Naive thymus-derived CD4-positive, alpha-beta T cell (primary cell): ENCODE results near the gene PLXNA3. TPM values are rescaled to one million over a fixed set of nuclear protein-coding genes. Genes with fewer than 3 reads are reported as not detected.
A peak's percentile ranks its signal among the peaks of the same experiment; 100 is the strongest.

Experiments
- ATAC-seq: fragments of 150-1000 bp; cut with Tn5 transposase; 2 replicates; pipeline ENCODE4 v1.10.0; 2021; ENCODE audit warnings: mild to moderate bottlenecking, moderate library complexity
- CTCF ChIA-PET: fragments of 350-600 bp; sonication (Branson Sonifier 250); formaldehyde crosslinking; loops from one replicate; lab custom pipeline; 2021; ENCODE audit warnings: antibody characterized with exemption; lab: Charles Lee
- POLR2A ChIA-PET: fragments of 350-600 bp; sonication (Branson Sonifier 250); formaldehyde crosslinking; loops from one replicate; lab custom pipeline; 2021; ENCODE audit warnings: antibody characterized with exemption, inconsistent platforms; lab: Charles Lee
- DNase-seq, 9 donors: peaks; one replicate each; pipeline versions ENCODE4 v3.0.0 to v3.0.0-alpha.2; 2020 to 2022; ENCODE audit warnings: mixed read lengths in 1 of 9
- H3K27ac ChIP-seq: one replicate; pipeline ENCODE4 v1.7.0; 2013; ENCODE audit warnings: mild to moderate bottlenecking, low read depth, low read length, moderate library complexity
- H3K27me3 ChIP-seq, 2 donors: one replicate each; pipeline ENCODE4 v1.7.0; 2013; ENCODE audit warnings: low read length in 2 of 2, mild to moderate bottlenecking in 2 of 2, moderate library complexity in 2 of 2; ENCODE audit not compliant: control insufficient read depth in 2 of 2, insufficient read depth in 2 of 2
- H3K36me3 ChIP-seq, 3 experiments: 1 replicate in 2 of 3; 2 replicates in 1 of 3; pipeline ENCODE4 v1.7.0; 2013; ENCODE audit warnings: low read length in 3 of 3, mild to moderate bottlenecking in 3 of 3, moderate library complexity in 1 of 3; ENCODE audit not compliant: insufficient read depth in 3 of 3, control insufficient read depth in 2 of 3
- H3K4me1 ChIP-seq, 2 donors: one replicate each; pipeline ENCODE4 v1.7.0; 2013; ENCODE audit warnings: low read length in 2 of 2, mild to moderate bottlenecking in 2 of 2, moderate library complexity in 1 of 2; ENCODE audit not compliant: control insufficient read depth in 2 of 2, insufficient read depth in 2 of 2
- H3K4me3 ChIP-seq: 2 replicates; pipeline ENCODE4 v1.7.0; 2013; ENCODE audit warnings: mild to moderate bottlenecking, low read length
- H3K9me3 ChIP-seq, 3 experiments: 1 replicate in 2 of 3; 2 replicates in 1 of 3; pipeline ENCODE4 v1.7.0; 2013; ENCODE audit warnings: low read length in 3 of 3; ENCODE audit not compliant: control insufficient read depth in 2 of 3
- H3K27ac Mint-ChIP-seq, 9 donors: one replicate each; pipeline ENCODE4 v1.8.0; 2020 to 2022; ENCODE audit warnings: mixed read lengths in 9 of 9, mild to moderate bottlenecking in 8 of 9, moderate library complexity in 5 of 9, inconsistent platforms in 2 of 9
- H3K27me3 Mint-ChIP-seq, 5 donors: one replicate each; pipeline ENCODE4 v1.8.0; 2021 to 2022; ENCODE audit warnings: mixed read lengths in 5 of 5, mild to moderate bottlenecking in 1 of 5
- H3K36me3 Mint-ChIP-seq, 5 donors: one replicate each; pipeline ENCODE4 v1.8.0; 2020 to 2022; ENCODE audit warnings: mixed read lengths in 5 of 5, mild to moderate bottlenecking in 3 of 5, inconsistent platforms in 1 of 5
- H3K4me1 Mint-ChIP-seq, 7 donors: one replicate each; pipeline ENCODE4 v1.8.0; 2020 to 2022; ENCODE audit warnings: mixed read lengths in 7 of 7, mild to moderate bottlenecking in 3 of 7, inconsistent platforms in 1 of 7
- H3K4me3 Mint-ChIP-seq, 10 donors: one replicate each; pipeline ENCODE4 v1.8.0; 2020 to 2022; ENCODE audit warnings: mild to moderate bottlenecking in 10 of 10, mixed read lengths in 10 of 10, moderate library complexity in 6 of 10, inconsistent platforms in 2 of 10
- H3K9me3 Mint-ChIP-seq, 11 donors: one replicate each; pipeline ENCODE4 v1.8.0; 2020 to 2022; ENCODE audit warnings: mixed read lengths in 11 of 11, mild to moderate bottlenecking in 4 of 11, inconsistent platforms in 1 of 11, moderate library complexity in 1 of 11
- intact Hi-C, 2 donors: fragments of 100-400 bp; cut with micrococcal nuclease; formaldehyde crosslinking; loops; one replicate each; pipeline ENCODE4 v1.15.1; 2023
- polyA plus RNA-seq, 2 donors: library from polyadenylated mRNA; unstranded; fragments of 300-500 nt; fragmentation: Illumina TruSeq; gene quantifications; one replicate each; pipeline ENCODE4 v1.2.3, GENCODE V29; 2021
- total RNA-seq, 6 experiments: library from RNA in 5 of 6; stranded (reverse) in 5 of 6; gene quantifications; 1 replicate in 5 of 6; 2 replicates in 1 of 6; pipeline ENCODE4 v1.2.3 and lab custom pipeline; 2021 to 2026

The PLXNA3 gene
- total and polyA plus RNA-seq, 7 experiments from 2014 or later = 0.93 to 45.7 (median 42.9) TPM

DNA sequence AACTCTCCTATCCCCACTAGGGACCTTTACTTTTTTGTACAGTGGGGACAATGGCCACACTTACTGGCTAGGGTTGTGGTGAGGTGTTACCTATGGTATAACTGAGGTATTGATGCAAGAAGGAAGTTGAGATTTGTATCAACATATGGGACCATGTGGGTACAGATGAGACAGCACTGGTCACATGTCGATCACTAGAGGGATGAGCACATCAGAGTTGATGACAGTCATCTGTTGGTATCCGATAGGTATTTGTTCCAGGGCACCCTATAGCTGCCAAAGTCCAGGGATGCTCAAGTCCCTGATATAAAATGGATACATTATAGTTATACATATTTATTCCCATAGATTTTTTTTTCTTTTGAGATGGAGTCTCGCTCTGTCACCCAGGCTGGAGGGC is 44.9 kb downstream of the PLXNA3 start:
- H3K36me3 ChIP-seq = peaks cover 0 to 30% (median 0%) of the 10 kb centered on the region in 3 experiments
- H3K4me3 Mint-ChIP-seq = no peak overlapping the region
- ATAC-seq (peak; percentile 45), DNase-seq (no peak)
- H3K27me3 ChIP-seq = no peaks in the 10 kb centered on the region
- no peak overlapping the region for H3K27ac ChIP-seq
- no peaks in the 10 kb centered on the region for H3K9me3 ChIP-seq
- CTCF ChIA-PET = no interaction called here
- H3K4me1 Mint-ChIP-seq = no peaks in the 10 kb centered on the region
- intact Hi-C loops = no loop called here
- peaks cover 0 to 1% (median 0%) of the 10 kb centered on the region in 5 donors for H3K36me3 Mint-ChIP-seq
- no peaks in the 10 kb centered on the region for H3K27me3 Mint-ChIP-seq
- H3K4me1 ChIP-seq = no peaks in the 10 kb centered on the region
- POLR2A ChIA-PET = interaction anchor here (0.7 to 0.9 kb wide), 2 partner anchors 12 to 44 kb away, joined by 3 read pairs; partner anchors contain the start of gene SLC10A3
- H3K9me3 Mint-ChIP-seq = peaks cover 0 to 4% (median 0%) of the 10 kb centered on the region in 11 donors
- H3K27ac Mint-ChIP-seq = no peak overlapping the region
- H3K4me3 ChIP-seq = no peak overlapping the region

DNA sequence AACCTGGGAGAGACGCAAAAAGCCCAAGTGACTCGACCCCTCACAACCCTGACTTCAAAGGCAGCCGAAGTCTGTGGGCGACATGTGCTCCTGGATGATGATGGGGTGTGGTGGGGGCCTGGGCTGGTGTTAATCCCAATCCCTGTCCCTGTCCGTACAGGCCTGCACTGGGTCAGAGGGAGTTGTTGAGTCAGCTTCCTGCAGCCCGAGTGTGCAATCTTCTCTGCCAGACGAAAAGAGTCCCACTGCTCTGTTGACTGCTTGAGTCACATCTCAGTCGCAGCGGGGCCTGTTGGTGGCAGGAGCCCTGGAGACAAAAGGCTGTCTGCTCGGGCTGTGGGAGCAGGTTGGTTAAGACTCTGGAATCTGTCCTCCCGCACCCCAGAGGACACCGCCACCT is 47.7 kb downstream of the PLXNA3 start:
- H3K4me3 Mint-ChIP-seq = no peak overlapping the region
- no peak overlapping the region for H3K27ac Mint-ChIP-seq
- H3K9me3 Mint-ChIP-seq = peaks cover 0 to 4% (median 0%) of the 10 kb centered on the region in 11 donors
- no peaks in the 10 kb centered on the region for H3K27me3 ChIP-seq
- no peaks in the 10 kb centered on the region for H3K9me3 ChIP-seq
- peaks cover under 1 to 5% (median 2%) of the 10 kb centered on the region in 7 donors for H3K4me1 Mint-ChIP-seq
- peaks cover 0 to 45% (median 0%) of the 10 kb centered on the region in 3 experiments for H3K36me3 ChIP-seq
- no peaks in the 10 kb centered on the region for H3K27me3 Mint-ChIP-seq
- no peak overlapping the region for H3K27ac ChIP-seq
- peaks cover 10 to 17% (median 11%) of the 10 kb centered on the region in 5 donors for H3K36me3 Mint-ChIP-seq
- H3K4me3 ChIP-seq = no peak overlapping the region
- intact Hi-C loops = no loop called here
- no peaks in the 10 kb centered on the region for H3K4me1 ChIP-seq
- ATAC-seq (no peak), DNase-seq (no peak)
- CTCF ChIA-PET = no interaction called here
- POLR2A ChIA-PET = no interaction called here

DNA sequence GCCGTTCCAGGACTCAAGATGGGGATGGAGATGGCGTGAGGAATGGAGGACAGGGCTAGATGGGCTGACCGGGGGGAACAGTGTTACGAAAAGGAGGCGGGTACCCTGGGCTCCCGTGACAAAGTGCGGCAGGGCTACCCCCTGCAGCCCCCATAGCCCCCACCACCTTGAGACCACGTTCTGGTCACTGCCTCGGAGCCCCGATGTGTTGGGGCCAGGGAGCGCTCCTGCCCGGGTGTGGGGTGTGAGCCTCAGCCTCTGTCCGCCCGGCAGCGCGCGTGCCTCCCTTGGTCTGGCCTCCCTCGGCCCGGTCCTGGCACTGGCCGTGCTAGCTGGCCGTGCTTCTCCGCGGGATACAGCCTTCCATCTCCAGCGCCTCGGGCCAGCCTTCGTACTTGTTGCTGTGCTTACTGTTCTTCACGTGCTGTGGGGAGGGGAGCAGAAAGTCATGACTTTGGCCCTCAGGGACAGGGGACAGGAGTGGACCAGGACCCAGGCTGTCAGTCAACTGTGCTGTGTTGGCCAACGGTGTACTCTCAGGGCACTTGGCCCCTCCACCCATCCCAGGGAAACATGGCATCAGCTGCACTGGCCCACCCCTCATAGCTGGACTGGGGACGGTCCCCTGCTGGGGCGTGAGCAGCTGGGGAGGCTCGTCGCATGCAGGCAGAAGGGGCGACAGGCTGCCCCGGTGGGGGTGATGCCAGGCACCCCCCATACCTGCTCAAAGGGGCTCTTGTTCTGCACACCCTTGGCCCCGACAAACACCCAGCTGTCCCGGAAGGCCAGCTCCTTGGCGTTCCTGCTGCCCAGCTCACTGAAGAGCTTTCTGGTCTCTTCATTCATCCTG is 48.6 kb downstream of the PLXNA3 start:
- Histone ChIP-seq H3K9me3 (no peaks in the 10 kb centered on the region), H3K27ac (no peak overlapping the region), H3K4me3 (no peak overlapping the region), H3K27me3 (no peaks in the 10 kb centered on the region), H3K36me3 (peaks cover 0 to 45% (median 0%) of the 10 kb centered on the region in 3 experiments), H3K4me1 (peaks cover 0 to 5% of the 10 kb centered on the region in 2 donors)
- intact Hi-C loops = no loop called here
- Mint-ChIP-seq H3K9me3 (peaks cover 0 to 3% (median 0%) of the 10 kb centered on the region in 11 donors), H3K27ac (no peak overlapping the region), H3K36me3 (peaks cover 10 to 21% (median 11%) of the 10 kb centered on the region in 5 donors), H3K4me1 (peaks cover 5 to 13% (median 11%) of the 10 kb centered on the region in 7 donors), H3K27me3 (no peaks in the 10 kb centered on the region), H3K4me3 (no peak overlapping the region)
- DNase-seq = no peak
- no peak for ATAC-seq
- ChIA-PET POLR2A (interaction anchor here (1.0 to 1.1 kb wide), 2 partner anchors 10 to 17 kb away, joined by 3 read pairs; partner anchors contain the start of gene FAM3A), CTCF (no interaction called here)

DNA sequence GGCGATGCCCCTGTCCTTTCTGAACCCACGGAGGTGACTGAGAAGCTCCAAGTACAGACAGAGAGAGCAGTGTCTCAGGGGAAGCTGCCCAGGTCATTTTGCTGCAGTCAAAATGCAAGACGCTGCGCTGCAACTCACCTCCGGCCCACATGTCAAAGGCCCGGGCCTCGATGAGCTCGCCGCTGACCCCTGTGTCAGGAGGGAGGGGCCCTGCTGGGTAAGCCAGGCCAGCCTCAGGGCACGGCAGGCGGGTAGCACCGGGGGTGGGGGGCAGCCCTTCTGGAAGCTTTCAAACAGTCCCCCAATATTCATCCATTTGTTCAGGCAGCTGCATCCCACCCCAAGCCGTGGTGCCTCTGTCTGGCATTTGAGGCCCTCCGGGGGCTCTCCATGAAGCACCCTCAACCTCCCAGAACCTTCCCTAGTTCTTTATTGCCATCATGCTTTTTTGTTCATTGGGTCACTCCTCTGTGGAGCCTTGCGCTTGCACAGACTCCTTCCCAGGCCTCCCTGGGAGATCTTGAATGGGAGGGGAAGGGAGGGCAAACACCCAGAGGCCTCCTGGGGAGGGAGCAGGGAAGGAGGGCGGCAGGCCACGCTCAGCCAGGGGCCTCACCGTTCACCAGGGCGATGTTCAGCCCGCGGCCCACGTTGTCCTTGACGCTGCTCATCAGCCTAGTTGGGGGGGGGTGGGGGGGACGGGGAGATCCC is 49.7 kb downstream of the PLXNA3 start:
- no peak overlapping the region for H3K27ac Mint-ChIP-seq
- H3K27ac ChIP-seq = no peak overlapping the region
- ATAC-seq (no peak), DNase-seq (no peak)
- ChIA-PET POLR2A (interaction anchor here (1.0 to 1.1 kb wide), 2 partner anchors 8 to 18 kb away, joined by 3 read pairs; partner anchors contain the start of gene FAM3A), CTCF (no interaction called here)
- intact Hi-C loops = no loop called here
- H3K4me3 Mint-ChIP-seq = no peak overlapping the region
- no peaks in the 10 kb centered on the region for H3K27me3 ChIP-seq
- H3K9me3 ChIP-seq = no peaks in the 10 kb centered on the region
- H3K36me3 Mint-ChIP-seq = peaks cover 10 to 24% (median 11%) of the 10 kb centered on the region in 5 donors
- H3K4me1 Mint-ChIP-seq = peaks cover 6 to 20% (median 16%) of the 10 kb centered on the region in 7 donors
- no peaks in the 10 kb centered on the region for H3K27me3 Mint-ChIP-seq
- H3K9me3 Mint-ChIP-seq = peaks cover 0 to 3% (median 0%) of the 10 kb centered on the region in 11 donors
- H3K4me3 ChIP-seq = no peak overlapping the region
- peaks cover 0 to 45% (median 0%) of the 10 kb centered on the region in 3 experiments for H3K36me3 ChIP-seq
- H3K4me1 ChIP-seq = peaks cover 5 to 6% of the 10 kb centered on the region in 2 donors

DNA sequence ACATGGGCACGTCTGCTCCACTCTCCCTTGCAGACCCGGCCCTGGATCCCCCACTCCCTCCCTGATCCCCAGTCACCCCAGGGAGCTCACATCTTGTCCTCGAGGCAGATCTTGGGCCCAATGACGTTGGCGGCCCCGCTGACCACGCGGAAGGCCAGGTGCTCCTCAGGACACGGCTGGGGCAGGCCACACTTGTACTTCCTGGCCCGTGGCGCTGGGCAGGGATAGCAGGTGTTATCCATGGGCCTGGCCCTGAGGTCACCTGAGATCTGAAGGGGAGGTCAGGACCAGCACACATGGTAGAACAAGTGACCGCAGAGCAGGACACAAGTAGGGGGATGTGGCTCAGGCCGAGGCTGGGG is 50.3 kb downstream of the PLXNA3 start:
- no peak overlapping the region for H3K4me3 ChIP-seq
- intact Hi-C loops = no loop called here
- no peak for DNase-seq
- no peak for ATAC-seq
- H3K27ac ChIP-seq = no peak overlapping the region
- Mint-ChIP-seq H3K9me3 (peaks cover 0 to 3% (median 0%) of the 10 kb centered on the region in 11 donors), H3K27ac (peak overlapping the region in 2 of 9 donors; percentile 21 to 31), H3K4me1 (peaks cover 6 to 21% (median 16%) of the 10 kb centered on the region in 7 donors), H3K27me3 (no peaks in the 10 kb centered on the region), H3K4me3 (no peak overlapping the region), H3K36me3 (peaks cover 10 to 24% (median 11%) of the 10 kb centered on the region in 5 donors)
- peaks cover 5 to 6% of the 10 kb centered on the region in 2 donors for H3K4me1 ChIP-seq
- H3K27me3 ChIP-seq = no peaks in the 10 kb centered on the region
- POLR2A ChIA-PET = no interaction called here
- no peaks in the 10 kb centered on the region for H3K9me3 ChIP-seq
- peaks cover 0 to 45% (median 0%) of the 10 kb centered on the region in 3 experiments for H3K36me3 ChIP-seq
- CTCF ChIA-PET = no interaction called here

DNA sequence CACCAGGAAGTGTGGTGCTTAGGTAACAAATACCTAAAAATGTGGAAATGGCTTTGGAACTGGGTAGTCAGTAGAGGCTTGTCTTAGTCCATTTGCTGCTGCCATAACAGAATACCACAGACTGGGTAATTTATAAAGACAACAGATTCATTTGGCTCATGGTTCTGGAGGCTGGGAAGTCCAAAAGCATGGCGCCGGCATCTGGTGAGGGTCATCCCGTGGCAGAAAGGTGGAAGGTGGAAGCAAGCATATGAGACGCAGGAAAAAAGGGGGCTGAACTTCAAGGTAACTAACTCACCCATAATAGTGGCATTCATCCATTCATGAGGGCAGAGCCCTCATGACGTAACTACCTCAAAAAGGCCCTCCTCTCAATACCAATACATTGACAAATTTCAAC is 51.4 kb downstream of the PLXNA3 start:
- Histone ChIP-seq H3K27me3 (no peaks in the 10 kb centered on the region), H3K27ac (no peak overlapping the region), H3K4me3 (no peak overlapping the region), H3K36me3 (peaks cover 0 to 45% (median 0%) of the 10 kb centered on the region in 3 experiments), H3K4me1 (peaks cover 5 to 6% of the 10 kb centered on the region in 2 donors), H3K9me3 (no peaks in the 10 kb centered on the region)
- CTCF ChIA-PET = no interaction called here
- DNase-seq (no peak), ATAC-seq (no peak)
- peak overlapping the region in 1 of 10 donors; percentile 45 for H3K4me3 Mint-ChIP-seq
- POLR2A ChIA-PET = interaction anchor here (0.6 to 1.5 kb wide), 2 partner anchors 18 to 32 kb away, joined by 3 read pairs; no protein-coding TSS in a partner anchor
- H3K9me3 Mint-ChIP-seq = peaks cover 0 to 3% (median 0%) of the 10 kb centered on the region in 11 donors
- intact Hi-C loops = no loop called here
- H3K36me3 Mint-ChIP-seq = peaks cover 11 to 30% (median 15%) of the 10 kb centered on the region in 5 donors
- H3K27ac Mint-ChIP-seq = peak overlapping the region in 1 of 9 donors; percentile 23
- peaks cover 13 to 28% (median 23%) of the 10 kb centered on the region in 7 donors for H3K4me1 Mint-ChIP-seq
- H3K27me3 Mint-ChIP-seq = no peaks in the 10 kb centered on the region
